ENCODE measurements around the gene PLD1.
A peak's percentile ranks its signal among the peaks of the same experiment; 100 is the strongest.

PLD1 gene

GRCh38 chr3:171729452-171730334, 80.6 kb downstream of the PLD1 start:
- no peak for DNase-seq (ENCODE audit: low read depth in 1 of 2, low spot score in 1 of 2)
- no peak for TF ChIP-seq JUND (IDR thresholded peaks at IDR 0.05; ENCODE audit: low read depth)
- in situ Hi-C loops (cut with HindIII; ENCODE audit: low pct_unique_long_range_greater_than_20kb, low sequenced_read_pairs) = no loop called here

- in situ Hi-C loops (cut with HindIII; ENCODE audit: low pct_unique_long_range_greater_than_20kb, low sequenced_read_pairs) = no loop called here
- no peak for DNase-seq (ENCODE audit: low read depth in 1 of 2, low spot score in 1 of 2)
- no peak for TF ChIP-seq JUND (IDR thresholded peaks at IDR 0.05; ENCODE audit: low read depth)
Measured at GRCh38 chr3:171727288-171727687, 83.0 kb downstream of the PLD1 start.

GRCh38 chr3:171718493-171719185, 91.6 kb downstream of the PLD1 start:
- in situ Hi-C loops (cut with HindIII; ENCODE audit: low pct_unique_long_range_greater_than_20kb, low sequenced_read_pairs) = no loop called here
- DNase-seq (ENCODE audit: low read depth in 1 of 2, low spot score in 1 of 2) = no peak

GRCh38 chr3:171715155-171715554, 95.1 kb downstream of the PLD1 start:
- no peak for DNase-seq (ENCODE audit: low read depth in 1 of 2, low spot score in 1 of 2)
- no peak for TF ChIP-seq JUND (IDR thresholded peaks at IDR 0.05; ENCODE audit: low read depth)
- in situ Hi-C loops (cut with HindIII; ENCODE audit: low pct_unique_long_range_greater_than_20kb, low sequenced_read_pairs) = no loop called here

More at GRCh38 chr3:171718493-171719185, 91.6 kb downstream of the PLD1 start:
- no peak for TF ChIP-seq JUND (IDR thresholded peaks at IDR 0.05; ENCODE audit: low read depth)

- TF ChIP-seq JUND (IDR thresholded peaks at IDR 0.05; ENCODE audit: low read depth) = no peak
- DNase-seq (ENCODE audit: low read depth in 1 of 2, low spot score in 1 of 2) = no peak
- in situ Hi-C loops (cut with HindIII; ENCODE audit: low pct_unique_long_range_greater_than_20kb, low sequenced_read_pairs) = no loop called here
Measured at GRCh38 chr3:171712171-171712938, 97.9 kb downstream of the PLD1 start.

GRCh38 chr3:171711461-171712170, 98.7 kb downstream of the PLD1 start:
- DNase-seq (ENCODE audit: low read depth in 1 of 2, low spot score in 1 of 2) = no peak
- no peak for TF ChIP-seq JUND (IDR thresholded peaks at IDR 0.05; ENCODE audit: low read depth)
- in situ Hi-C loops (cut with HindIII; ENCODE audit: low pct_unique_long_range_greater_than_20kb, low sequenced_read_pairs) = no loop called here

- in situ Hi-C loops (cut with HindIII; ENCODE audit: low pct_unique_long_range_greater_than_20kb, low sequenced_read_pairs) = no loop called here
- no peak for TF ChIP-seq JUND (IDR thresholded peaks at IDR 0.05; ENCODE audit: low read depth)
- no peak for DNase-seq (ENCODE audit: low read depth in 1 of 2, low spot score in 1 of 2)
Measured at GRCh38 chr3:171710359-171710758, 99.9 kb downstream of the PLD1 start.

GRCh38 chr3:171704814-171705213, 105.5 kb downstream of the PLD1 start:
- in situ Hi-C loops (cut with HindIII; ENCODE audit: low pct_unique_long_range_greater_than_20kb, low sequenced_read_pairs) = no loop called here
- no peak for TF ChIP-seq JUND (IDR thresholded peaks at IDR 0.05; ENCODE audit: low read depth)
- DNase-seq (ENCODE audit: low read depth in 1 of 2, low spot score in 1 of 2) = no peak

- TF ChIP-seq JUND (IDR thresholded peaks at IDR 0.05; ENCODE audit: low read depth) = no peak
- DNase-seq (ENCODE audit: low read depth in 1 of 2, low spot score in 1 of 2) = peak; percentile 55 to 85
- in situ Hi-C loops (cut with HindIII; ENCODE audit: low pct_unique_long_range_greater_than_20kb, low sequenced_read_pairs) = no loop called here
Measured at GRCh38 chr3:171704002-171704401, 106.3 kb downstream of the PLD1 start.

GRCh38 chr3:171703144-171703543, 107.1 kb downstream of the PLD1 start:
- no peak for DNase-seq (ENCODE audit: low read depth in 1 of 2, low spot score in 1 of 2)
- in situ Hi-C loops (cut with HindIII; ENCODE audit: low pct_unique_long_range_greater_than_20kb, low sequenced_read_pairs) = no loop called here
- no peak for TF ChIP-seq JUND (IDR thresholded peaks at IDR 0.05; ENCODE audit: low read depth)

GRCh38 chr3:171700653-171701052, 109.6 kb downstream of the PLD1 start:
- no peak for DNase-seq (ENCODE audit: low read depth in 1 of 2, low spot score in 1 of 2)
- TF ChIP-seq JUND (IDR thresholded peaks at IDR 0.05; ENCODE audit: low read depth) = no peak
- in situ Hi-C loops (cut with HindIII; ENCODE audit: low pct_unique_long_range_greater_than_20kb, low sequenced_read_pairs) = no loop called here

- no peak for DNase-seq (ENCODE audit: low read depth in 1 of 2, low spot score in 1 of 2)
- TF ChIP-seq JUND (IDR thresholded peaks at IDR 0.05; ENCODE audit: low read depth) = no peak
- in situ Hi-C loops (cut with HindIII; ENCODE audit: low pct_unique_long_range_greater_than_20kb, low sequenced_read_pairs) = no loop called here
Measured at GRCh38 chr3:171700157-171700556, 110.1 kb downstream of the PLD1 start.
